Body of pancreas (tissue), 4 donors: ENCODE results near the gene LRP10. TPM values are rescaled to one million over a fixed set of nuclear protein-coding genes. Genes with fewer than 3 reads are reported as not detected.

Source experiments
- ATAC-seq: fragments of 150-250 bp; one replicate; pipeline ENCODE4 v1.9.1; 2016
- DNase-seq, 4 donors: peaks; one replicate each; pipeline ENCODE4 v3.0.0-alpha.2; 2019
- H3K27ac ChIP-seq, 4 donors: fragments of 200-600 bp; sonication (generic); 1 replicate in 3 of 4; 2 replicates in 1 of 4; pipeline versions ENCODE4 v1.5.1 to v1.6.1; 2016 to 2019; ENCODE audit warnings: mild to moderate bottlenecking in 1 of 4, mixed read lengths in 1 of 4, moderate library complexity in 1 of 4
- H3K27me3 ChIP-seq, 2 donors: fragments of 200-600 bp; sonication (generic); one replicate each; pipeline ENCODE4 v1.6.0; 2016; ENCODE audit warnings: mild to moderate bottlenecking in 1 of 2
- H3K36me3 ChIP-seq, 2 donors: fragments of 200-600 bp; sonication (generic); replicated peaks in 1 of 2; 2 replicates each; pipeline ENCODE4 v1.5.1; 2016; ENCODE audit warnings: low read depth in 2 of 2; ENCODE audit not compliant: insufficient read depth in 1 of 2
- H3K4me1 ChIP-seq: fragments of 200-600 bp; sonication (generic); one replicate; pipeline ENCODE4 v1.6.0; 2016
- H3K4me3 ChIP-seq, 2 donors: fragments of 200-600 bp; sonication (generic); 1 replicate in 1 of 2; 2 replicates in 1 of 2; pipeline ENCODE4 v1.5.1; 2016 to 2019
- H3K9me3 ChIP-seq, 3 donors: fragments of 200-600 bp; sonication (generic); 1 replicate in 2 of 3; 2 replicates in 1 of 3; pipeline ENCODE4 v1.5.1; 2016
- CTCF ChIP-seq, 7 experiments: fragments of 450-650 bp in 4 of 7; fragments of 200-600 bp in 3 of 7; sonication (generic) in 3 of 7; IDR thresholded peaks; one replicate each; pipeline ENCODE4 v1.5.1; 2016 to 2019; ENCODE audit warnings: antibody characterized with exemption in 7 of 7
- POLR2A ChIP-seq, 3 donors: fragments of 450-650 bp; IDR thresholded peaks; one replicate each; pipeline ENCODE4 v1.6.1; 2016; ENCODE audit warnings: antibody characterized with exemption in 3 of 3, mild to moderate bottlenecking in 2 of 3
- WGBS, 2 donors: methylation state at CpG; one replicate each; pipeline ENCODE4 v1.1.5; 2017; 5-methylcytosine and 5-hydroxymethylcytosine counted together
- intact Hi-C: fragments of 100-400 bp; cut with DNase I; formaldehyde crosslinking; loops from one replicate; pipeline ENCODE4 v1.15.1; 2023
- total RNA-seq, 2 donors: library from RNA; depleted of rRNA; stranded (reverse); fragments of >200 nt; gene quantifications; one replicate each; pipeline ENCODE4 v1.1.0, GENCODE V29; 2016

LRP10 gene
- total RNA-seq, 2 donors from 2014 or later = 47.8 to 83.0 TPM

- intact Hi-C loops = no loop called here
- Histone ChIP-seq H3K36me3 (no peaks in the 10 kb centered on the region), H3K4me3 (no peak overlapping the region), H3K4me1 (no peaks in the 10 kb centered on the region), H3K9me3 (no peaks in the 10 kb centered on the region), H3K27me3 (no peaks in the 10 kb centered on the region), H3K27ac (no peak overlapping the region)
- no peak for DNase-seq
- TF ChIP-seq POLR2A (IDR thresholded peaks at IDR 0.05) (no peak), CTCF (IDR thresholded peaks at IDR 0.05) (no peak)
- no peak for ATAC-seq
Observed at GRCh38 chr14:22861651-22862050, 9.9 kb upstream of the LRP10 start.

- WGBS, 2 donors = 75 to 79% methylated on average over 4 of the region's 4 CpGs
- intact Hi-C loops = no loop called here
Observed at GRCh38 chr14:22864979-22865378, 6.6 kb upstream of the LRP10 start.

GRCh38 chr14:22865424-22866405 is 5.8 kb upstream of the LRP10 start:
- no peak for ATAC-seq
- no peak for DNase-seq

More at GRCh38 chr14:22864979-22865378, 6.6 kb upstream of the LRP10 start:
- Histone ChIP-seq H3K36me3 (no peaks in the 10 kb centered on the region), H3K4me1 (peaks cover under 1% of the 10 kb centered on the region), H3K9me3 (no peaks in the 10 kb centered on the region), H3K27me3 (no peaks in the 10 kb centered on the region), H3K4me3 (no peak overlapping the region), H3K27ac (no peak overlapping the region)
- TF ChIP-seq POLR2A (IDR thresholded peaks at IDR 0.05) (no peak), CTCF (IDR thresholded peaks at IDR 0.05) (no peak)
- ATAC-seq (no peak), DNase-seq (no peak)

GRCh38 chr14:22866874-22867273 is 4.7 kb upstream of the LRP10 start:
- H3K36me3 ChIP-seq = no peaks in the 10 kb centered on the region
- intact Hi-C loops = no loop called here
- DNase-seq = no peak
- peaks cover 11% of the 10 kb centered on the region for H3K4me1 ChIP-seq
- no peak overlapping the region for H3K27ac ChIP-seq
- WGBS, 2 donors = 94 to 96% methylated on average over 5 of the region's 5 CpGs
- no peak overlapping the region for H3K4me3 ChIP-seq
- ATAC-seq = no peak
- H3K9me3 ChIP-seq = no peaks in the 10 kb centered on the region
- TF ChIP-seq CTCF (IDR thresholded peaks at IDR 0.05) = no peak
- TF ChIP-seq POLR2A (IDR thresholded peaks at IDR 0.05) = no peak
- H3K27me3 ChIP-seq = no peaks in the 10 kb centered on the region

More at GRCh38 chr14:22865424-22866405, 5.8 kb upstream of the LRP10 start:
- 61 to 68% methylated on average over 6 of the region's 6 CpGs for WGBS, 2 donors
- Histone ChIP-seq H3K27me3 (no peaks in the 10 kb centered on the region), H3K4me1 (peaks cover 8% of the 10 kb centered on the region), H3K9me3 (no peaks in the 10 kb centered on the region), H3K27ac (no peak overlapping the region), H3K36me3 (no peaks in the 10 kb centered on the region), H3K4me3 (no peak overlapping the region)
- TF ChIP-seq CTCF (IDR thresholded peaks at IDR 0.05) (no peak), POLR2A (IDR thresholded peaks at IDR 0.05) (no peak)
- intact Hi-C loops = no loop called here
